Gastrocnemius medialis (tissue), 4 donors: ENCODE measurements around the gene SRSF2. TPM values are rescaled to one million over a fixed set of nuclear protein-coding genes. Genes with fewer than 3 reads are reported as not detected.
"Not testable (repeated sequence)": the region's sequence is repeated elsewhere in the genome, so short reads cannot be mapped to it uniquely, and the experiment has no call there.

ENCODE experiments used
- ATAC-seq, 2 donors: fragments of 150-250 bp; one replicate each; pipeline ENCODE4 v1.9.1; 2016
- DNase-seq, 2 donors: peaks; one replicate each; pipeline ENCODE4 v3.0.0-alpha.2; 2019
- H3K27ac ChIP-seq, 4 donors: fragments of 200-600 bp; sonication (generic); 1 replicate in 1 of 4; 2 replicates in 3 of 4; pipeline ENCODE4 v1.5.1; 2016 to 2018; ENCODE audit warnings: mild to moderate bottlenecking in 2 of 4, moderate library complexity in 1 of 4
- H3K27me3 ChIP-seq, 3 donors: fragments of 200-600 bp; sonication (generic) in 2 of 3; 1 replicate in 1 of 3; 2 replicates in 2 of 3; pipeline versions ENCODE4 v1.5.1 to v1.6.0; 2016 to 2019; ENCODE audit warnings: mild to moderate bottlenecking in 1 of 3, moderate library complexity in 1 of 3
- H3K36me3 ChIP-seq, 2 donors: fragments of 200-600 bp; sonication (generic) in 1 of 2; one replicate each; pipeline ENCODE4 v1.5.1; 2017 to 2018
- H3K4me1 ChIP-seq, 2 donors: fragments of 200-600 bp; sonication (generic) in 1 of 2; one replicate each; pipeline ENCODE4 v1.5.1; 2016 to 2017; ENCODE audit warnings: mild to moderate bottlenecking in 2 of 2
- H3K4me3 ChIP-seq, 4 donors: fragments of 200-600 bp; sonication (generic) in 3 of 4; 1 replicate in 1 of 4; 2 replicates in 3 of 4; pipeline ENCODE4 v1.5.1; 2016 to 2019; ENCODE audit warnings: mild to moderate bottlenecking in 2 of 4
- H3K9me3 ChIP-seq, 3 donors: fragments of 200-600 bp; sonication (generic) in 2 of 3; 1 replicate in 1 of 3; 2 replicates in 2 of 3; pipeline ENCODE4 v1.5.1; 2016 to 2019
- POLR2A ChIP-seq, 2 donors: fragments of 450-650 bp; IDR thresholded peaks; one replicate each; pipeline ENCODE4 v1.6.1; 2017; ENCODE audit warnings: antibody characterized with exemption in 2 of 2, mild to moderate bottlenecking in 2 of 2, moderate library complexity in 2 of 2
- in situ Hi-C, 4 donors: fragments of 200-750 bp; cut with MboI; loops; one replicate each; pipeline versions ENCODE4 v1.15.0 to v1.8.0; 2017; ENCODE audit warnings: low sequenced_read_pairs in 4 of 4
- intact Hi-C: fragments of 100-400 bp; cut with DNase I; formaldehyde crosslinking; loops from one replicate; pipeline ENCODE4 v1.15.1; 2023; ENCODE audit warnings: low total_unique reads
- total RNA-seq, 4 donors: library from RNA; depleted of rRNA; stranded (reverse); fragments of >200 nt; gene quantifications; one replicate each; pipeline versions ENCODE4 v1.1.0 to v1.2.3, GENCODE V29; 2016
- TF ChIP-seq, protein P1 (sequence below), 5 experiments: fragments of 450-650 bp in 3 of 5; fragments of 200-600 bp in 2 of 5; sonication (generic) in 2 of 5; IDR thresholded peaks in 4 of 5; conservative IDR thresholded peaks in 1 of 5; 1 replicate in 4 of 5; 2 replicates in 1 of 5; pipeline ENCODE4 v1.5.1; 2016 to 2019; ENCODE audit warnings: antibody characterized with exemption in 5 of 5, mild to moderate bottlenecking in 3 of 5, moderate library complexity in 3 of 5

SRSF2 gene
- total RNA-seq, 4 donors from 2014 or later: 75.0 to 148 (median 90.4) TPM

- H3K4me1 ChIP-seq: peaks cover 38 to 43% of the 10 kb centered on the region in 2 donors
- DNase-seq (peak; percentile 81 to 87), ATAC-seq (peak; percentile 67 to 72)
- H3K4me3 ChIP-seq: peak within 1 kb of the TSS; percentile 83 to 99 (median 97)
- in situ Hi-C loops (no loop called here), intact Hi-C loops (loop anchor here (1.0 to 10.0 kb wide), 2 partner anchors 10 to 942 kb away; partner anchors contain the start of genes SRSF2 and UNK)
- no peaks in the 10 kb centered on the region for H3K27me3 ChIP-seq
- H3K27ac ChIP-seq: peak within 1 kb of the TSS; percentile 98 to 100 (median 100)
- peaks cover 0 to 36% of the 10 kb centered on the region in 2 donors for H3K36me3 ChIP-seq
- TF ChIP-seq POLR2A (IDR thresholded peaks at IDR 0.05): peak; percentile 12 to 77
- TF ChIP-seq, protein P1, sequence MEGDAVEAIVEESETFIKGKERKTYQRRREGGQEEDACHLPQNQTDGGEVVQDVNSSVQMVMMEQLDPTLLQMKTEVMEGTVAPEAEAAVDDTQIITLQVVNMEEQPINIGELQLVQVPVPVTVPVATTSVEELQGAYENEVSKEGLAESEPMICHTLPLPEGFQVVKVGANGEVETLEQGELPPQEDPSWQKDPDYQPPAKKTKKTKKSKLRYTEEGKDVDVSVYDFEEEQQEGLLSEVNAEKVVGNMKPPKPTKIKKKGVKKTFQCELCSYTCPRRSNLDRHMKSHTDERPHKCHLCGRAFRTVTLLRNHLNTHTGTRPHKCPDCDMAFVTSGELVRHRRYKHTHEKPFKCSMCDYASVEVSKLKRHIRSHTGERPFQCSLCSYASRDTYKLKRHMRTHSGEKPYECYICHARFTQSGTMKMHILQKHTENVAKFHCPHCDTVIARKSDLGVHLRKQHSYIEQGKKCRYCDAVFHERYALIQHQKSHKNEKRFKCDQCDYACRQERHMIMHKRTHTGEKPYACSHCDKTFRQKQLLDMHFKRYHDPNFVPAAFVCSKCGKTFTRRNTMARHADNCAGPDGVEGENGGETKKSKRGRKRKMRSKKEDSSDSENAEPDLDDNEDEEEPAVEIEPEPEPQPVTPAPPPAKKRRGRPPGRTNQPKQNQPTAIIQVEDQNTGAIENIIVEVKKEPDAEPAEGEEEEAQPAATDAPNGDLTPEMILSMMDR (IDR thresholded peaks at IDR 0.05 in 4 of 5, conservative IDR thresholded peaks at IDR 0.05 in 1 of 5): peak; percentile 54 to 80 (median 75)
- no peaks in the 10 kb centered on the region for H3K9me3 ChIP-seq
Measured at GRCh38 chr17:76726776-76727718, 10.1 kb downstream of the SRSF2 start, which contains the start of gene METTL23. METTL23 (plus strand) TSS chr17:76726839; CDS start chr17:76729711, 2,872 bp downstream.

GRCh38 chr17:76726231-76726775, 10.8 kb downstream of the SRSF2 start, which contains the start of gene JMJD6:
JMJD6 (minus strand) TSS chr17:76726606; CDS start chr17:76726475, 131 bp downstream.
- in situ Hi-C loops: no loop called here
- H3K27ac ChIP-seq: peak within 1 kb of the TSS; percentile 98 to 100 (median 100)
- no peaks in the 10 kb centered on the region for H3K9me3 ChIP-seq
- peaks cover 31 to 36% of the 10 kb centered on the region in 2 donors for H3K4me1 ChIP-seq
- peak; percentile 86 to 97 for TF ChIP-seq POLR2A (IDR thresholded peaks at IDR 0.05)
- TF ChIP-seq, protein P1 (IDR thresholded peaks at IDR 0.05 in 4 of 5, conservative IDR thresholded peaks at IDR 0.05 in 1 of 5): no peak
- intact Hi-C loops: loop anchor here (1.0 to 10.0 kb wide), 2 partner anchors 11 to 942 kb away; partner anchors contain the start of genes SRSF2 and UNK
- H3K36me3 ChIP-seq: peaks cover 0 to 37% of the 10 kb centered on the region in 2 donors
- H3K27me3 ChIP-seq: no peaks in the 10 kb centered on the region
- peak; percentile 86 to 88 for ATAC-seq
- DNase-seq: peak; percentile 98
- peak within 1 kb of the TSS; percentile 83 to 99 (median 97) for H3K4me3 ChIP-seq

GRCh38 chr17:76725580-76726230, 11.4 kb downstream of the SRSF2 start:
- in situ Hi-C loops: no loop called here
- ATAC-seq (peak; percentile 61 to 63), DNase-seq (peak; percentile 79 to 89)
- peaks cover 0 to 40% of the 10 kb centered on the region in 2 donors for H3K36me3 ChIP-seq
- intact Hi-C loops: loop anchor here (1.0 to 10.0 kb wide), 2 partner anchors 12 to 941 kb away; partner anchors contain the start of genes SRSF2 and UNK
- no peaks in the 10 kb centered on the region for H3K9me3 ChIP-seq
- peak overlapping the region; percentile 83 to 99 (median 97) for H3K4me3 ChIP-seq
- H3K4me1 ChIP-seq: peaks cover 27 to 32% of the 10 kb centered on the region in 2 donors
- H3K27ac ChIP-seq: peak overlapping the region; percentile 98 to 100 (median 100)
- no peaks in the 10 kb centered on the region for H3K27me3 ChIP-seq
- TF ChIP-seq, protein P1 (IDR thresholded peaks at IDR 0.05 in 4 of 5, conservative IDR thresholded peaks at IDR 0.05 in 1 of 5): no peak
- TF ChIP-seq POLR2A (IDR thresholded peaks at IDR 0.05): no peak

DNA sequence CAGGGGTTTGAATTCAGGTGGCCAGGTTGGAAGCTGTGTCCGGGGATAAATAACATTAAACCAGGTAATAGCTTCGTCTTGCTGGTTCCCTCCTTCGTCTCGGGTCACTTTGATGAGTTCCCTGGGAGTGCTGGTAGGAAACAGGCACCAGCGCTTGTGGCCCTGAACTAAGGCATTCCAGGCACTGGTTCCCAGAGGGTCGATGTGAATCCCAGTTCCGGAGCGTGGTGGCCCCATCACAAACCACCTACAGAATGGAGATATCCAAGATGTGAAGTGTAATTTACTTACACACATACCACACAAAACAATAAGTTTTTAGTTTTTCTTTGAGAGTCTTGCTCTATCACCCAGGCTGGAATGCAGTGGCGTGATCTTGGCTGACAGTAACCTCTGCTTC, 13.3 kb downstream of the SRSF2 start:
- H3K4me1 ChIP-seq: peaks cover 24 to 29% of the 10 kb centered on the region in 2 donors
- no peaks in the 10 kb centered on the region for H3K27me3 ChIP-seq
- H3K27ac ChIP-seq: peak overlapping the region in 3 of 4 donors; percentile 98 to 100 (median 99)
- no peak overlapping the region for H3K4me3 ChIP-seq
- intact Hi-C loops: loop anchor here (10.0 kb wide), 1 partner anchor 939 kb away; the partner anchor contains the start of gene UNK
- no peaks in the 10 kb centered on the region for H3K9me3 ChIP-seq
- H3K36me3 ChIP-seq: peaks cover 0 to 59% of the 10 kb centered on the region in 2 donors
- DNase-seq (no peak), ATAC-seq (no peak)
- in situ Hi-C loops: loop anchor here in 1 of 4 donors (25.0 kb wide), 1 partner anchor 162 kb away; a partner anchor contains a TSS
- no peak for TF ChIP-seq POLR2A (IDR thresholded peaks at IDR 0.05)
- TF ChIP-seq, protein P1 (IDR thresholded peaks at IDR 0.05 in 4 of 5, conservative IDR thresholded peaks at IDR 0.05 in 1 of 5): no peak

DNA sequence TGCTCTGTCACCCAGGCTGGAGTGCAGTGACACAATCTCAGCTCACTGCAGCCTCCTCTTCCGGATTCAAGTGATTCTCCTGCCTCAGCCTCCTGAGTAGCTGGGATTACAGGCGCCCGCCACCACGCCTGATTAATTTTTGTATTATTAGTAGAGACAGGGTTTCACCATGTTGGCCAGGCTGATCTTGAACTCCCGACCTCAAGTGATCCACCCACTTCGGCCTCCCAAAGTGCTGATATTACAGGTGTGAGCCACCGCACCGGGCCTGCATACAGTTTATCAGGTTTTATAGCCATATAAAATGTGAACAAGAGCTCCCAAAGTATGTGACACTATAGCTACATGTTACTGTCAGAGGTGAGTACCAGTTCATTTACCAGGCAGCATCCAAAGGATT, 14.2 kb downstream of the SRSF2 start:
- H3K4me1 ChIP-seq: peaks cover 22 to 27% of the 10 kb centered on the region in 2 donors
- not testable (repeated sequence) for H3K4me3 ChIP-seq, H3K9me3 ChIP-seq, H3K27me3 ChIP-seq, DNase-seq, H3K27ac ChIP-seq, ATAC-seq
- in situ Hi-C loops: loop anchor here in 1 of 4 donors (25.0 kb wide), 1 partner anchor 161 kb away; a partner anchor contains a TSS
- intact Hi-C loops: loop anchor here (10.0 kb wide), 1 partner anchor 938 kb away; the partner anchor contains the start of gene UNK
- H3K36me3 ChIP-seq: peaks cover 0 to 68% of the 10 kb centered on the region in 2 donors
